ENCODE measurements around the gene ADAMTSL2.

DNA sequence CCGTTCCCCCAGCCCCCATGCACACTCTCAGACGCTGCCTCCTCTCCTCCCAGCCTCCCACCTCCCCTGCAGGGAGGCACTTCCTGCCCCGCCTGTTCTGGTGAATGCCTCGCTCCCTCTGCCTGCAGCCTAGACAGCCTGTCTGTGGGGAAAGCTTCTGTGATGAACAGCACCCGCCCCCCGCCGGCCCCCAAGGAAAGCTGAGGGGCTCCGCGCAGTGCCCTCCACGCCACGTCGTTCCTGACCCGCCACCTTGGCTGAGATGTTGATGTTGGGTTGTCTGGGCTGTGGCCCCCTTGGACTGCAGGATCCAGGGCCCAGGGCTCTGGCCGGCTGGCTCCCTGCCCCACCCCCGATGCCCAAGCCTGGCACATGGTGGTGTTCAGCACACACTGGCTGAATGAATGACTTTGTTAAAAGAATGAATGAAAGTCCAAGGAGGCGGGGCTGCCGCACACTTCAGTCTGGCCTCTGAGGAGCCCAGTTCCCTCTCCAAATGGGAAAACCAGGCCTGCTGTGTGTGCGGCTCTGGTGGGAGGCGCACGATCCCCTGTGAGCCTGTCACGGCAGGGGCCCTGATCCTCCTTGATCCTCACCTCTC, 7.7 kb upstream of the ADAMTSL2 start:
- TF ChIP-seq POLR2A (IDR thresholded peaks at IDR 0.05) (no peak), POLR2AphosphoS5 (IDR thresholded peaks at IDR 0.05) (no peak)
- TF ChIP-seq, protein P1, sequence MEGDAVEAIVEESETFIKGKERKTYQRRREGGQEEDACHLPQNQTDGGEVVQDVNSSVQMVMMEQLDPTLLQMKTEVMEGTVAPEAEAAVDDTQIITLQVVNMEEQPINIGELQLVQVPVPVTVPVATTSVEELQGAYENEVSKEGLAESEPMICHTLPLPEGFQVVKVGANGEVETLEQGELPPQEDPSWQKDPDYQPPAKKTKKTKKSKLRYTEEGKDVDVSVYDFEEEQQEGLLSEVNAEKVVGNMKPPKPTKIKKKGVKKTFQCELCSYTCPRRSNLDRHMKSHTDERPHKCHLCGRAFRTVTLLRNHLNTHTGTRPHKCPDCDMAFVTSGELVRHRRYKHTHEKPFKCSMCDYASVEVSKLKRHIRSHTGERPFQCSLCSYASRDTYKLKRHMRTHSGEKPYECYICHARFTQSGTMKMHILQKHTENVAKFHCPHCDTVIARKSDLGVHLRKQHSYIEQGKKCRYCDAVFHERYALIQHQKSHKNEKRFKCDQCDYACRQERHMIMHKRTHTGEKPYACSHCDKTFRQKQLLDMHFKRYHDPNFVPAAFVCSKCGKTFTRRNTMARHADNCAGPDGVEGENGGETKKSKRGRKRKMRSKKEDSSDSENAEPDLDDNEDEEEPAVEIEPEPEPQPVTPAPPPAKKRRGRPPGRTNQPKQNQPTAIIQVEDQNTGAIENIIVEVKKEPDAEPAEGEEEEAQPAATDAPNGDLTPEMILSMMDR (IDR thresholded peaks at IDR 0.05): no peak
